Psoas muscle (tissue), 8 donors: Measurements from ENCODE around the gene GDAP1L1. TPM values are rescaled to one million over a fixed set of nuclear protein-coding genes. Genes with fewer than 3 reads are reported as not detected.

ENCODE experiments used
- ATAC-seq, 4 donors: fragments of 200-7000 bp; cut with Tn5 transposase; one replicate each; pipeline ENCODE4 v1.9.1; 2020; ENCODE audit warnings: moderate library complexity in 3 of 4, mild to moderate bottlenecking in 2 of 4
- DNase-seq, 2 donors: peaks; one replicate each; pipeline ENCODE4 v3.0.0-alpha.2; 2020
- H3K27ac ChIP-seq: fragments of 200-600 bp; one replicate; pipeline ENCODE4 v1.8.0; 2022
- H3K27me3 ChIP-seq, 3 donors: fragments of 200-600 bp in 1 of 3; one replicate each; pipeline versions ENCODE4 v1.6.1 to v1.8.0; 2013 to 2022; ENCODE audit warnings: low read length in 2 of 3, mild to moderate bottlenecking in 2 of 3, moderate library complexity in 1 of 3; ENCODE audit not compliant: insufficient read depth in 3 of 3
- H3K36me3 ChIP-seq, 2 donors: fragments of 200-600 bp in 1 of 2; one replicate each; pipeline versions ENCODE4 v1.6.1 to v1.8.0; 2013 to 2022; ENCODE audit warnings: low read depth in 1 of 2, mild to moderate bottlenecking in 1 of 2, moderate library complexity in 1 of 2; ENCODE audit not compliant: insufficient read depth in 1 of 2
- H3K4me1 ChIP-seq: fragments of 200-600 bp; one replicate; pipeline ENCODE4 v1.8.0; 2022
- H3K4me3 ChIP-seq: fragments of 200-600 bp; one replicate; pipeline ENCODE4 v1.8.0; 2022; ENCODE audit warnings: mild to moderate bottlenecking
- H3K9me3 ChIP-seq: fragments of 200-600 bp; one replicate; pipeline ENCODE4 v1.8.0; 2022
- WGBS, 3 donors: extraction: QIAGEN DNeasy Blood & Tissue Kit; methylation state at CpG; one replicate each; pipeline versions ENCODE4 v1.1.6 to v1.1.7; 2013; 5-methylcytosine and 5-hydroxymethylcytosine counted together
- intact Hi-C, 2 donors: fragments of 100-400 bp; cut with DNase I; formaldehyde crosslinking; loops; one replicate each; pipeline versions ENCODE4 v1.11.0 to v1.14.2; 2022
- polyA plus RNA-seq, 3 donors: library from polyadenylated mRNA; stranded (reverse); fragments of 200-250 nt; gene quantifications; one replicate each; pipeline ENCODE4 v1.2.3, GENCODE V29; 2013
- total RNA-seq, 4 donors: library from RNA; stranded (reverse); fragmentation: NEBNext Ultra II Directional in 2 of 4; extraction: Animal tissue kit (Norgen Biotek cat#: 25700) in 2 of 4; gene quantifications; one replicate each; pipeline versions ENCODE4 v1.2.1 to v1.2.4, GENCODE V29; 2021 to 2023
- TF ChIP-seq, protein P1 (sequence below): fragments of 200-600 bp; IDR thresholded peaks from one replicate; pipeline ENCODE4 v1.8.0; 2022; ENCODE audit warnings: antibody characterized with exemption
- donor health status: healthy with polysubstance abuse.
- donor health status: DM: no; HTN: no; CAD: no; lungs with moderate emphysema.
- donor health status: Bipolar disorder and iron deficiency.
- donor health status: healthy.
- donor health status: DM: yes; HTN: yes; CAD: no.
- donor health status: DM: no; HTN: no; CAD: no.
- donor health status: DM: no; HTN: no; CAD: no.
- donor health status: DM: yes; HTN: yes; CAD: no.

The GDAP1L1 gene
- total and polyA plus RNA-seq, 7 donors, result 0.04 TPM; not detected in 6

DNA sequence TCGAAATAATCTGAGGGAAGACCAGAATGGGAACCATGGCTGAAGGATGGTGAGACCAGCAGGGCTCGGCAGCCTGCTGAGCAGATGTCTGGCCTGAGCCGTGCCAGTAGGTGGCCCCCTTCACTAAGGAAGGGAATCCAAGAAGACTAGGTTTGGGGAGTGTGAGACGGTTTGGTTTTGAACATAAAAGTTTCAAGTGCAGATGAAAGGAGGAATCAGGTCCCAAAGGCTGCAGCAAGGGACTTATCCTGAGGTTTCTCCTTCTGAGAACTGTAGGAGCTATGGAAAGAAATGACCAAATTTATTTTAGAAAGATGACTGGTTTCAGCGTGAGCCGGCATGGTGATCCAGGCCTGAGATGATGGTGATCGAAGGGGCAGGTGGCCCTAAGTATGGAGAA, 32.0 kb upstream of the GDAP1L1 start:
- H3K9me3 ChIP-seq, result no peaks in the 10 kb centered on the region
- TF ChIP-seq, protein P1, sequence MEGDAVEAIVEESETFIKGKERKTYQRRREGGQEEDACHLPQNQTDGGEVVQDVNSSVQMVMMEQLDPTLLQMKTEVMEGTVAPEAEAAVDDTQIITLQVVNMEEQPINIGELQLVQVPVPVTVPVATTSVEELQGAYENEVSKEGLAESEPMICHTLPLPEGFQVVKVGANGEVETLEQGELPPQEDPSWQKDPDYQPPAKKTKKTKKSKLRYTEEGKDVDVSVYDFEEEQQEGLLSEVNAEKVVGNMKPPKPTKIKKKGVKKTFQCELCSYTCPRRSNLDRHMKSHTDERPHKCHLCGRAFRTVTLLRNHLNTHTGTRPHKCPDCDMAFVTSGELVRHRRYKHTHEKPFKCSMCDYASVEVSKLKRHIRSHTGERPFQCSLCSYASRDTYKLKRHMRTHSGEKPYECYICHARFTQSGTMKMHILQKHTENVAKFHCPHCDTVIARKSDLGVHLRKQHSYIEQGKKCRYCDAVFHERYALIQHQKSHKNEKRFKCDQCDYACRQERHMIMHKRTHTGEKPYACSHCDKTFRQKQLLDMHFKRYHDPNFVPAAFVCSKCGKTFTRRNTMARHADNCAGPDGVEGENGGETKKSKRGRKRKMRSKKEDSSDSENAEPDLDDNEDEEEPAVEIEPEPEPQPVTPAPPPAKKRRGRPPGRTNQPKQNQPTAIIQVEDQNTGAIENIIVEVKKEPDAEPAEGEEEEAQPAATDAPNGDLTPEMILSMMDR, result peak; percentile 74
- 49 to 64% (median 55%) methylated on average over 7 of the region's 7 CpGs for WGBS, 3 donors
- intact Hi-C loops, result loop anchor here (5.0 to 10.0 kb wide), 4 partner anchors 260 to 670 kb away; partner anchors contain the start of genes TTPAL (in 1 of the 2) and YWHAB (in 1 of the 2)
- peaks cover 18% of the 10 kb centered on the region for H3K4me1 ChIP-seq
- DNase-seq (peak; percentile 58 to 79), ATAC-seq (no peak)
- no peak overlapping the region for H3K4me3 ChIP-seq
- H3K27ac ChIP-seq, result no peak overlapping the region
- no peaks in the 10 kb centered on the region for H3K27me3 ChIP-seq
- peaks cover 0 to 6% of the 10 kb centered on the region in 2 donors for H3K36me3 ChIP-seq

DNA sequence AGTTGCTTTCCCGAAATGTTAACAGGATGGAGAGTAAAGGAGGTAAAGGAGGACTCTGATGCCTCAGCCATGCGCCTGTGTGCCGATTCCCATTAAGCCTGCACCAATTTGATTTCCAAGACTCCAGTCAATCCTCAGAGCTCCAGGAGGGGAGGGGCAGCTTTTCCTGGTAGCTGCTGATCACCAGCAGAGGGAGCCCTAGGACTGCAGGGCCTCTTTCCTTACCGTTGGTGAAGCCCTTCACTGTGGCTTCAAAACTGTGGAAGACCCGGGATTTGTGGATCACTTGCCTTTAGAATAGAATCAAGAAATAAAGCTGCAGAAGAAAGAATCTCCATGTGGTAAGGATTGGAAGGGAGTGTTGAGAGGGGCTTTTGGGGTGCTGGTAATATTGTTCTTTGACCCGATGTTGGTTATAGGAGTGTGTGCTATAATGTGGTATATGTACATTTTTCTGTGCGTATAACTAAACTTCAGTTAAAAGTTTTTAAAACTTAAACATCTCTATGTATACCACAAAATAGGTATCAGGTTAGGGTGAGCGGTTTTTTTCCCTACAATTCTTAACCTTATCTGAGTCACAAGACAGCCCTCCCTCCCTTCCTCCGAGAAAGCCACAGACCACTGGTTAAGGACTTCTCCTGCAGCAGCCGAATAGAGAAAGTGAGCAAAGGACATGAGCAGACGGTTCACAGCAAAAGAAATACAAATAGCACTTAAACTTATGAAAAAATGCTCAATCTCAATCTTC, 29.6 kb upstream of the GDAP1L1 start:
- TF ChIP-seq, protein P1, result peak; percentile 93
- no peak overlapping the region for H3K27ac ChIP-seq
- H3K4me3 ChIP-seq, result peak overlapping the region; percentile 13
- 54 to 63% (median 55%) methylated on average over 11 of the region's 11 CpGs for WGBS, 3 donors
- intact Hi-C loops, result loop anchor here (1.0 to 10.0 kb wide), 7 partner anchors 93 to 667 kb away; partner anchors contain the start of genes FITM2 (in 2 of the 2), TTPAL (in 1 of the 2) and YWHAB (in 1 of the 2)
- H3K27me3 ChIP-seq, result no peaks in the 10 kb centered on the region
- ATAC-seq (peak; percentile 85 to 95 (median 90)), DNase-seq (peak; percentile 53 to 78)
- peaks cover 0 to 17% of the 10 kb centered on the region in 2 donors for H3K36me3 ChIP-seq
- H3K9me3 ChIP-seq, result no peaks in the 10 kb centered on the region
- peaks cover 7% of the 10 kb centered on the region for H3K4me1 ChIP-seq

DNA sequence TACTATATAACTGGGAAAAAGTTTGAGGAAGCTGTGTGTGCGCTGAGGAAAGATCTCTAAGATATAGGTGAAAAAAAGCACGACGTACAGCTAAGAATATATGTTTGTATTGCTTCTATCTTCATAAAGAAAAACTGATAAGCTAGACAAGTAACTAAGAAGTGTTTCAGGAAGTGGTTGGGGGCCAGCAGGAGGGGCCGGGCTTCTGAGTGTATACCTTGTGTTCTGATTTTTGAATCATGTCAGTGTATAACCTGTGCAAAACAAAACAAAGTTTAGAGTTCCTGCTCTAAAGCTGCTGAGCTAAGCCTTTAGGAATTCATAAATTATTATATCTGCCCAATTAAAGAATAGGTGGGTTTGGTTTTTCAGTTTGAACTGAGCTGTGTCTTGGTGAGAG, 28.7 kb upstream of the GDAP1L1 start:
- Histone ChIP-seq H3K9me3 (no peaks in the 10 kb centered on the region), H3K27ac (no peak overlapping the region), H3K36me3 (peaks cover 0 to 17% of the 10 kb centered on the region in 2 donors), H3K4me3 (no peak overlapping the region), H3K4me1 (no peaks in the 10 kb centered on the region), H3K27me3 (no peaks in the 10 kb centered on the region)
- 85 to 93% (median 88%) methylated on average over 4 of the region's 4 CpGs for WGBS, 3 donors
- ATAC-seq (no peak), DNase-seq (no peak)
- intact Hi-C loops, result loop anchor here (5.0 to 10.0 kb wide), 4 partner anchors 256 to 666 kb away; partner anchors contain the start of genes TTPAL (in 1 of the 2) and YWHAB (in 1 of the 2)
- TF ChIP-seq, protein P1, result no peak

DNA sequence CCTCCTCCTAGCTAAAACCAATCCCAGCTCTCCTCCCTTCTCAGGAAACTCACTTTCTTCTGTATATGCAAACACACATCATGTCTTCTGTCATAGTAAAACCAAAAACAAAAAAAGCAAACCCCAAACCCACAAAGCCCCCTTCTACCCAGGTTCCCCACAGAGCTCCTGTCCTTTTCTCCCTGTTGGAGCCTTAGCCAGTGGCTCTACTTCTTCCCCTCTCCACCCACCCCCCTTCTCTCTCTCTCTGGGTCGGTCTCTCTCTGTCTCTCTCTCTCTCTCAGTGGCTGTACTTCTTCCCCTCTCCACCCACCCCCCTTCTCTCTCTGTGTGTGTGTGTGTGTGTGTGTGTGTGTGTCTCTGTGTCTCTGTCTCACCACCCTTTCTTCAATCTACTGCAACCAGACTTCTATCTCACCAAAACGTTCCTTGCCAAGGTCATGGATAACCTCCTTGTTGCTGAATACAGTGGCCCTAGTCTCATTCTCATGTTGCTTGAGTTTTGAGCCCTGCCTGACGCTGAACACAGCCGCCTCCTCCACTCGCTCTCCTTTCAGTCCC, 27.9 kb upstream of the GDAP1L1 start:
- WGBS, 3 donors, result 60 to 66% (median 63%) methylated on average over 5 of the region's 5 CpGs
- H3K36me3 ChIP-seq, result peaks cover 0 to 17% of the 10 kb centered on the region in 2 donors
- TF ChIP-seq, protein P1, result no peak
- H3K9me3 ChIP-seq, result no peaks in the 10 kb centered on the region
- H3K27ac ChIP-seq, result no peak overlapping the region
- DNase-seq, result no peak
- H3K4me1 ChIP-seq, result no peaks in the 10 kb centered on the region
- ATAC-seq, result no peak
- intact Hi-C loops, result loop anchor here (5.0 to 10.0 kb wide), 4 partner anchors 256 to 666 kb away; partner anchors contain the start of genes TTPAL (in 1 of the 2) and YWHAB (in 1 of the 2)
- no peaks in the 10 kb centered on the region for H3K27me3 ChIP-seq
- H3K4me3 ChIP-seq, result no peak overlapping the region
